Stimulated activated CD4-positive, alpha-beta T cell treated with anti-CD3 and anti-CD28 coated beads, Interleukin-1b, Interleukin-23, amount 100 ng/mL, for 24 hours (primary cell): Measurements from ENCODE around the gene TMEM59L.

Experiments used
- DNase-seq, 4 experiments: peaks; one replicate each; pipeline ENCODE4 v3.0.0-alpha.2; 2020; ENCODE audit warnings: low read depth in 4 of 4, low spot score in 1 of 4

The TMEM59L gene

DNA sequence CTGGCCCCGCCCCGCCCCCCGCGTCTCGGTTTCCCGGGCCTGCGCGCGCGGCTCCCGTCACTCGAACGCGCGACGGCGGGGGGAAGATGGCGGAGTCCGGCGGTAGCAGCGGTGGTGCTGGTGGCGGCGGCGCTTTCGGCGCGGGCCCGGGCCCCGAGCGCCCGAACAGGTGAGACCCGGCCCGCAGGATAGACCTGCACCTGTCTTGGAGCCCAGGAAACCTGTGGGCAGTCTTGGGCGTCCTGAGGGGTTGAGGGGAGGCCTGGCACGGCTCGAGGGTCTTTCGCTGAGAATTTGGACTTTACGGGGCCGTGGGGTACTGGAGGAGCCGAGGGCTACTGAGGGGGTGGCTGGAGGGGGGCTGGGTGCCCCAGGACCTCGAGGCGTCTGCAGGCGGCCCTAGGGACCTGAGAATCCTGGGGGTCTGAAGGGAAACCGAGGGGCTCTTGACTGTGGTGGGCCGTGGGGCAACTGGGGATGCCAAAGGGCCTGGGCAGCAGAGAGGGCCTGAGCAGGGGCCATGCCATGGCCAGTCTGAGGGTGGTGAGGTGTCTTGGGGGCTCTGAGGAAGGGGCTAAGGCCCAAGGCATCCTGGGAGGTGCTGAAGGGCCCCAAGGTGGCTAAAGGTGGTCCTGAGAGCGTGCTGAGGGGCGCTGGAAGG, 24.4 kb downstream of the TMEM59L start, which contains the start of gene KLHL26:
KLHL26 (plus strand) TSS at position 60 of the 661 bp plus-strand sequence; CDS start at position 87, 27 bp downstream.
- no peak for DNase-seq

DNA sequence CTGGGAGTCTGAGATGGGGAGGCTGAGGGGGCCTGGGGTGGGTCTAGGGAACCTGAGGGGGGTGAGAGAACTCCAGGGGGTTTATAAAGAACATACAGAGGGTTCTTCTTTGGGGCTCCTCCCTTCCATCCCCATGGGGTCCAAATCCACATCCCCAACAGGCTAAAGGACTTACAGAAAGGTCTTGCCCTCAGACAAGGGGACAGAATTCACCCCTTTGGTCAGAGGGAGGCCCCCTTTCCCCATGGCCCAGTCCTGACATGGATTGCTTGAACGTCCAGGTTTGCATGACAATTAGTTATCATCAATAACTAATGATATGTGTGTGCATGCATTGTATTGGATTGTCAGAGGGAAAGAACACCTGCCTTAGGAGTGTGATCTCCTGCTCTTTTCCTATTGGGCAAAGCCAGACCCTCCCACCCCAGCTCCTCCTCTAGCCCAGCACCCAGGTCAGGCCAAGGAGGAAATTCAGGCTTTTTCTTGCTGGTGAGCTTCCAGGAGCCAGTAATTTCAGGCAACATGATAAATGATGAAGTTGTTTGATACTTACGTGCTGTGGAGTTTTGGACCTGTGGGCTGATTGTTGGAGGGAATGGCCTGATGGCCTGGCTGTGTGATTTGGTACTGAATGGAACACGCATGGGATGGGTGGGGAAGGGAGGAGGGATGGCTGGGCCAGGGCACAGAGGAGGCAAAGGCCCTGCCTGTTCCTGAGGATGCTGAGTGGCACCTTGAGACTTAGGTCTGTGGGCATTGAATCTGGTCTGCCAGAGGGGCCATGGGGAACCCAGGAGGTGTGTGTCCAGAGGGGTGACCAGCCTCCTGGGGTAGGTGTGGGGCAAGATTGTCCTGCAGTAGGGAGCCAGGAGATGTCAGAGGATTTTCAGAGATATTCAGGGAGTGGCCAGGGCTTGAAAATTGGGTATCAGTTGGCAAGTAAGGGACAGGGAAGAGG, 25.3 kb downstream of the TMEM59L start:
- no peak for DNase-seq

DNA sequence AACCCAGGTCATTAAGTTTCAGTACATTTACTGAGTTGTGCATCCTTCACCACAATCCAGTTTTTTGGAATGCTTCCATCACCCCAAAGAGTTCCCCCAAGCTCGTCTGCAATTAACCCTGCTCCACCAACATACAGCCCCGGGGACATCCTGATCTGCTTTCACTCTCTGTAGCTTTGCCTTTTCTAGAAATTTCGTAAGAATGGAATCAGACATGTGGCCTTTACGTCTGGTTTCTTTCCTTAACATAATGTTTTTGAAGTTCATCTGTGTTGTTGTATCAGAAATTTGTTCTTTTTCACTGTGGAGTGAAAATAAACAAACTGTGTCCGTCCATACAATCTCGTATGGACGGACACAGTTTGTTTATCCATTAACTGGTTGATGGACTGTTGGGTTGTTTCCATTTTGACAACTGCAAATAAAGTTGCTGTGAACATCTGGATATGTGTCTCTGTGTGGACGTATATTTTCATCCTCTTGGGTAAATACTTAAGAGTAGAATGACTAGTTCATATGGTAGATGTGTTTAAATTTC, 27.1 kb downstream of the TMEM59L start:
- no peak for DNase-seq

DNA sequence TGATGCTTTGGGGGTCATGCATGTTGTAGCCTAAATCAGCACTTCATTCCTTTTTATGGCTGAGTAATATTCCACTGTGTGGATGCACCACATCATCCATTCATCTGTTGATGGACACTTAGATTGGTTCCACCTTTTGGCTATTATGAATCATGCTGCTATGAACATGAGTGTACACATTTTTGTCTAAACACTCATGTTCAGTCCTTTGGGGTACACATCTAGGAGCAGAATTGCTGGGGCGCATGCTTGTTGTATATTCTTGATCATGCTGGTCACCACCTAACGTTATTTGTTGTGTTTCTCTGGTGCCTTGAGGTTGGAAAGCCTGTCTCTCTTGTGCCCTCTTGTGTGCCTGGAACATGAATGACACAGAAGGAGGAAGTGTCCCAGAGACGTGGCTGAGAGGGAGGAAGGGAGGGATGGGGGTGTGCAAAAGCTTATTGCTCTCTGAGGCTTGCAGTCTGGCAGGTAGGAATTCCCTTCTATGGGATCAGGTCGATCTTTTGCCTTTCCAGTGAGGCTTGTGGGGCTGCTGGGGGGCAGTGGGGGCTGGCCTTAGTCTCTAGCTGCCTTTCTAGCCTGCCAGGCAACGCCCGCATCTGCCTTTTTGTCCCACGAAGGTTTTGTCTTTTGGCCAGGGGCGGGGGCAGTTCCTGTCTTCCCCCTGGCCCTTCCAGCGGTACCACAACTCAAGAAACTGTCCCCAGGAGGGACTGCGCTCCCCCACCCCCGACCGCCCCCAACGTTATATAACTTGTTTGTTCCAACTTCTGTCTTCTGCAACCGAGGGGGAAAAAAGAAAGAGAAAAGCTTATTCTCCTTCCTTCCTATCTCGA, 31.7 kb downstream of the TMEM59L start:
- DNase-seq = no peak

DNA sequence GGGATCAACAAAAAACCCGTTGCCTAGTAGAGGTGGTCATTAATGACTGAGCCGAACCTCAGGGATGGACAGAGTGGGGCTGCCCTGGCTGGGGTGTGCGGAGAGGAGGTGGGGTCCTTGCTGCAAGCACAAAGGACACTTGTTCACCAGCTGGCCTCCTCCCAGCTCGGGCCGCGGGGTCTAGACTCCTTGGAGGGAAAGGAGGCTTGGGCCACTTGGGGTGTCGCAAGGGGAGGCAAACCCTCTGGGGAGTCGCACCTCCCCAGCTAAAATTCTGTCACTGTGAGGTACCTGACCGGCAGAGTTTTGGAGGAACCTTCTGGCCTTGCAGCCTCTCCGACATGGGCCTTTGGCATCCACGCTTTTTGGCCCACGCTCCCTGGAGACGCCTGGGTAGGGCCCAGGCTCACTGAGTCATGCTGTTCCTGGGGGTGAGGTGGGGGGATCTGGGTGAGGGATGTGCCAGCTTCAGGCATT, 32.4 kb downstream of the TMEM59L start:
- no peak for DNase-seq

DNA sequence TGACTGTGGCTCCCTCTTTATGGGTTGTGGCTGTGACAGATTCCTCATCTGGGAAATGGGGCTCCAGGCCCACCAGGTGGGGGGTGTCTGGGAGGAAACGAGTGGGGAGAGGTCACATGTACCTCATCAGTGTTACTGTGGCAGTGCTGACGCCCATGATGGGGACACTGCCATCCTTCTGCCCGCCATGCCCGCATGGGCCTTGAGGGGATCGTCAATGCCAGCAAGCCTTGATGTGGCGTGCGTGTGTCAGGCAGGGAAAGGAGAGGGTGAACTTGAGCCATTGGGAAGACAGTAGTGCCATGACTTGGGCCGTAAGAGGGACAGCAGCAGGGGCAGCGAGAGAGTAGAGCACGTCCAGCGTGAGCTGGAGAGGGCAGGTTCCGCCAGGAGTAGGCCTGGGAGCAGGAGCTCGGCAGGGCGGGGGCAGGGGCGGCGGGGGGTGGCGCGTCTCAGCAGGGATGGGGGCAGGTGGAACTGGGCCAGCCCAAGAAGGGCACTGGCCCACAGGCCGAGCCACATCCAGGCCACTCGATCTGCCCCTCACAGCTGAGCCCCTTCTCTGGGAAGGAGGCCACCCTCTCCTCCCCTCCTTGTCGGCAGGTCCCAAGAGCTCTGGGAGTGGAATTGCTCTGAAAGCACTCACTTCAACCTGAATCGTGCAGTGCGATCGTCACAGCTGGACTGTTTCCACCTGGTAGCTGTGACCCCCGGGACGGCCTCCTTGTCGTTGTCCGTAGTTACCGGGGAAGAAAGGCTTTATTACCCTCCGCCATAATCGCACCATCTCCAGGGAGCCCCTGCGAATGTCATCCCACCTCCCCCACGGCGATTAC, 34.1 kb downstream of the TMEM59L start:
- DNase-seq = no peak

DNA sequence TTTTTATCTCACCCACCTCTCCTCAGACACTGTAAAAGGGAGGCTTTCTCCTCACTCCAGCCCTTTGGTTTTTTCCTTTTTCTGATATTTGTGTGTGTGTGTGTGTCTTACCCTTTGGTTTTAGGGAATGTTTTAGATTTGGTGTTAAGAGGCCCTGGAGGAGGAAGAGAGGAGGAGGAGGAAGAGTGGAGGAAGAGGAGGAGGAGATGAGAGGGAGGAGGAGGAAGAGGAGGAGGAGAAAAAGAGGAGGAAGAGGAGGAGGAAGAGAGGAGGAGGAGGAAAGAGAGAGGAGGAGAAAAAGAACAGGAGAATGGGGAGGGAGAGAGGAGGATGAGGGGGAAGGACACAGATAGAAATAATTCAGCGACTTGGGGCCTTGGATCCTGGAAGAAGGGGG, 34.7 kb downstream of the TMEM59L start:
- DNase-seq = no peak

DNA sequence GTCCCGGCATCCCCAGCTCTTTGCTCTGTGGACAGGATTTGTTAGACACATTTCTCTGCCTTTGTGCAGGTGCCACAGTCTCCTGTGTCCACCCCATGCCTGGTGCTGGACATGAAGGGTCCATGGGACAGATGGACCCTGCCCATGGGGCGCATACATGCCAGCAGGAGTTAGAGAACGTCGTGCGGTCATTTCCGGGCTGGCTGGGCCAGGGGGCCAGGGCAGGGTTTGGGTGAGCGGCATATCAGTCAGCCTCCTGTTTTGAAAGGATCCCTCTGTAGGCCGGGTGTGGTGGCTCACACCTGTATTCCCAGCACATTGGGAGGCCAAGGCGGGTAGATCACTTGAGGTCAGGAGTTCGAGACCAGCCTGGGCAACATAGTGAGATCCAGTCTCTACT, 35.1 kb downstream of the TMEM59L start:
- no peak for DNase-seq

DNA sequence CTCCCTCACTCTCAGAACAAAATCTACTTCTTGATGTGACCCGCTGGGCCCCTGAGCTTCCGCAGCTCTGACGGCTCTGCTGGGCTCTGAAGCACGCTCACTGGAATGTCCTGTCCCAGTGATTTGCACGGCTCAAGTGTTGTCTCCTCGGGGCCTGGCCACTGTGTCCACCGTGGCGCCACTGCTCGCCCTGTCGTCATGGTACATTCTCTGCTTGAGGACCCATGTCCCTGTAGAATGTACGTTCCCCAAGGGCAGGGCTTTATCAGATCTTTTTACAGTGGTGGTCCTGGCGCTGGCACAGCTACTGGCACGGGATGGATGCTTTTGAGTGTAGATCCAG, 36.3 kb downstream of the TMEM59L start:
- no peak for DNase-seq

DNA sequence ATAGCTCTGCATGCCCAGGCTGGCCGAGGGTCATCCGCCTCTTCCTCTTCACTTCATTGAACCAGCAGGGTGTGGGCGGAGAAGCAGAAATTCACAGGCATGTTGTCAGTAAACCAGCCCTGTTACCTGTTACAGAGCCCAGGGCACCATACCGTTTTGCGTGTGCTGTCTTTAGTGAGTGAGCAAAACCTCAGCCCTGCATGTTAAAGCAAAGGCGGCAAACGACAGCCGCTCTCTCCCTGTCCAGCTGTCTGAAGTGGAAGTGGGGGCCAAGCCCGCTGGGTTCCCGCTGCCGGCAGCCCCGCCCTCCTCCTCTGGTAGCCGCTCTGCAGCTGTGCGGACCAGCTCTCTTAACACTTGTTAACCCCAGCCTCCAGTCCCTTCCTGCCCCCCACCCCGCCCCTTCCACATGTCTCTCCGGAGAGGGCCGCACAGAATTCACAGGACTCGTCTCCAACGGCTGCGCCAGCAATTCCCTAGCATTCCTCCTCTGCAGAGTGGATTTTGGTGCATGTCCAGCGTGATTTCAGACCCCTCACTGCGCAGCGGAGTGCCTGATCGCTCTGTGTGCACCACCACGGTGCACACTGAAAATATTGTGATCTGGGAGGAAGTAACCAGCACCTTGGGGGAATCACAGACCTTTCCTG, 36.8 kb downstream of the TMEM59L start:
- DNase-seq = no peak

DNA sequence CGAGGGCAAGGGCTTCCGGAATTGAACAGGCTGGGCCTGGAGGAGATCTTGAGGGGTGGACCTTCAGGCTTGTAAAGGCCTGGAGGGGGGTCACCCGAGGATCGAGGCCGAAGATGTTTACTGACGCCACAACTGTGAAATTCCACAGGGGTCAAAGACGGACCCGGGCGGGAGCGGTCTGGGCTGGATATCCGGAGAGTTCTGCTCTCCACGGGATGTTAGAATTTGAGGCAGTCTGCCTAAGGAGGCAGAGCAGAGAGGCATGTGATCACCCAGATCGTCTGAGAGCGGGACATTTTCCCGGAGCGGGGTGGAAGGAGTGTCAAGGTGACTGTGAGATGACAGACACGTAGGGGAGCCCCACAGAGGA, 37.3 kb downstream of the TMEM59L start:
- no peak for DNase-seq

DNA sequence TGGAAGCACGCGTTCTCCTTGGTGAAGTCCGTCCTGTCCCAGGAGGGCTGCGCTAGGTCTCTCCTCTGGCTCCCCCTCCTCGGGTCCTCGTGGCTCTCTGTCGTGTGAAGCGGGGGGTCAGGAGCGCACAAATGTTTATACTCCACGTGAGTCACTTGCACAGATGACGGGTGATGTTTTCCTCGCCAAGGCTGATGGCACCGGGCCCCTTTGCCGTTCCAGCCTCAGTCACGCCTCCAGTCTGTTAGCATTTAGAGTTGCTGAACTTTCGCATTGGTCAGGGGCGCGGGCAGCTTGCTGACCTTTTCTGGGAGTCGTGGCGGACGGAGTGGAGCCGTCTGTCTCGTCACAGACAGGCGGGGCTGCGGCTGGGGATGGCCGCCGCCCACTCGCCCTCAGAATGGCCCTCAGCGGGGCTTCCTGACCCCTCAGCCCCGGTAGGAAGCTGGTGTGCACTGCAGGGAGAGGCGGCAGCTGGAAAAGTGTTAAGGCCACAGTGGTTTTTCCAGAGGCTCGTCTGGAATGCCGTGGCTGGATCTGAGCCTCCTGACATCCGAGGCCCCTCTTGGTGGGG, 37.9 kb downstream of the TMEM59L start:
- no peak for DNase-seq

DNA sequence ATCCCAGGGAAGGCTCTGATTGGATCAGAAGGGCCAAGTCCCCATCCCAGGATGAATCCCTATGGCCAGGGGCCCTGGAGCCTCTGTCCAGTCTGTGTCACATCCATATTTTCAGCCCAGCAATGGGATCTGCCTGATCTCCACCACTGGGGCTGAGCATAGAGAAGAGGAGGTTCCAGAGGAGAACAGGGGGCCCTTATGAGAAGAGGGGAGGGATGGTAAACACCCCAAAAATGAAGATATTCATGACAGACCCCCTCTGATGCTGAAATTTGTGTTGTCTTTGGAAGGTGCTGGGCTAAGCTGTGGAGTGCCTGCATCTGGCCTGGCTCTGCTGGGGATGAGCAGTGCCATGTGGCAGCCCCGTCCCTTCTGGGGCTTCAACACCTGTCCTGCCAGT, 38.6 kb downstream of the TMEM59L start:
- no peak for DNase-seq

DNA sequence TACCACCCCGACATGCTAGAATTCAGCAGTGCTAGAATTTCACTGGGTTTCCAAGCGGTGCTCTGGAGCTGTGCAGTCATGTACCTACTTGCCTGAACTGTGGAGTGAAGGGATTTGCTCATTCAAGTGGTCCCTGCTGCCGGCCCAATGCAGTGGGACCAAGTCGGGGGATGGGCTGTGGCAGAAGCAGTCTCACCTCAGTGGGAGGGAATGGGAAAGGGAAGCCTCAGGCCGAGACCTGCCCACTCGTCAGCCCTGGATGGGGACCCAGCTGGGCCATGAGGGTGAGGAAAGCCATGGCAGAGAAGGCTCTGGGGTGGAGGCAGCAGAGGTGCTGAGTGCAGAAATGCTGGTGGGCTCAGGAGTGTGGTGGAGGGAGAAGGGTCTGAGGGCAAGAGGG, 39.1 kb downstream of the TMEM59L start:
- no peak for DNase-seq

DNA sequence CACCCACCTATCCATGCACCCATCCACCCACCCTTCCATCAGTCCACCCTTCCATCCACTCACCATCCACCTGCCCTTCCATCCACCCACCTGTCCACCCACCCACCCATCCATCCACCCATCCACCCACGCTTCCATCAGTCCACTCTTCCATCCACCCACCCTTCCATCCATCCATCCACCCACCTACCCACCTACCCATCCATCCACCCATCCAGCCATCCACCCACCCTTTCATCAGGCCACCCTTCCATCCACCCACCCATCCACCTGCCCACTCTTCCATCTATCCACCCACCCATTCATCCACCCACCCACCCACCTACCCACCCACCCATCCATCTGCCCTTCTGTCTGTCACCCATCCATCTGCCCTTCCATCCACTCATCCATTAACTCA, 41.2 kb downstream of the TMEM59L start:
- DNase-seq = no peak

DNA sequence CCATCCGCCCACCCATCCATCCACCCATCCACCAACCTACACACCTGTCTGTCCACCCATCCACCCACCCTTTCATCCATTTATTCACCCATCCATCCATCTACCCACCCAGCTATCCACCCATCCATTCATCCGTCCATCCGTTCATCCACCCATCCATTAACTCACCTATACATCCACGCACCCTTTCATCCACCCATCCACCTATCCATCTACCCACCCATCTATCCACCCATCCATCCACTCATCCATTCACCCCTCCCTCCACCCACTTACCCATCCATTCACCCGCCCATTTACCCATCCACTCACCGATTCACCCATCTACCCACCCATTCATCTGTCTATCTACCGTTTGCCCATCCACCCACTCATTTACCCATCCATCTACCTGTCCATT, 41.8 kb downstream of the TMEM59L start:
- DNase-seq = no peak

DNA sequence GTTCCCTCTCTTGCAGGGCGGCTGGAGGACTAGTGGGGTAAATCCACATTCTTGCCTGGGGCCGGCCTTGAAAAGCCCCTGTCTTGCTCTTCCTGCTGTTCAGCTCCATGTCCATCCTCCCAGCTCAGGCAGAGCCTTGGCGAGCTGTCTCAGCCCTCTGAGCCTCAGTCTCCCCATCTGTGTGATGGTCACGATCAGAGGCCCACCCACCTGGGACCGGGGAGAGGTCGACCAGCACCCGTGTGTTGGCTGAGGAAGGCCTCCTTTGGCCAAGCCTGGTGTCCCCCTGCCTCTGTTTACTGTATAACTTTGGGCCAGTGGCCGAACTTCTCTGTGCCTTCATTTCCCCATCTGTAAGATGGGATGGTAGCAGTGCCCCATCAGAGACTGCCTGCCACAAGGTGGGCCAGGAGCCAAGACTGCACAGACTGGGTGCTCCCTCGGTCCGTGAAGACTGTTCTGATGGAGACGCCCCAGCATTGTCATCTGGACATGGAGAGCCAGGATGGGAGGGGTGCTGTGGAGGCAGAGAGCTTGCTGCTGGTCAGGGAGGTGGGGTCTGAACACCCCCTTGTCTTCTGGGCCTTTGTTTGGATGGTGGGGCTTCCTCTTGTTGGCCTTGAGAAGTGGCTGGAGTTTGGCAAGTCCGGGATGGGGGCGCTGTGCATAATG, 42.6 kb downstream of the TMEM59L start:
- DNase-seq = no peak

DNA sequence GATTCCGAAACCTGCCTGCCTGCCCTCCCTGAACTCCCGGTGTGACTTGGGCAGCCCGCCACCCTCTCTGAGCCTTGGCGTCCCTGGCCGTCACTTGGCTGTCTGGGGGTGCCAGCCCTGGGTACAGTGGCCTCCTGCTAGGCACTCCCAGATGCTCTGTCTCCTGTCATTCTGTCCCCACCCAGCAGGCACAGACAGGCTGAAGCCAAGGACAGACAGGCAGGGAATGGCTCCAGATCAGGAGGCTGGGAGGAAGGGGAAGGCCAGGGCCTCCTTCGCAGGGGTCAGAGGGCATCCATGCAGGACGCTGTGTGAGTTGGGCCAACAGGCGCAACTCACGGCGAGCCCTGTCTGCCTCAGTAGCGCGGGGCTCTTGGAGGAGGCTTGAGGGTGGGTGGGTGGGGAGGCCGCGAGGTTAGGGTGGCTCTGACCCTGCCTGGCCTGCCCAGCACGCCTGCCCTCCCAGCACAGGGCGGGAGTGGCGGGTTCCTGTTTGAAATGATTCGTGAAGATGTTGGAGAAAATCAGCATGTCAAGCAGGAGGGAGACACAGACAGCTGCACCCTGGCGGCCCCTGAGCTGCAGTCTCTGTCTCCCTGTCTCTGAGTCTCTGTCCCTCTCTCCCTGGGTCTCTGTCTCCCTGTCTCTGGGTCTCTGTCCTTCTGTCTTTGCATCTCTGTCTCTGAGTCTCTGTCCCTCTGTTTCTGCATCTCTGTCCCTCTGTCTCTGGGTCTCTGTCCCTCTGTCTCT, 43.8 kb downstream of the TMEM59L start:
- no peak for DNase-seq
